Aortic smooth muscle cell (primary cell): ENCODE data around the gene BAD. TPM values are rescaled to one million over a fixed set of nuclear protein-coding genes. Genes with fewer than 3 reads are reported as not detected.

Source experiments
- total RNA-seq: library from RNA; depleted of rRNA; stranded (reverse); fragments of >200 nt; gene quantifications from 2 replicates; pipeline ENCODE4 v1.2.3, GENCODE V29; 2014

Gene BAD
- total RNA-seq, result 65.1 and 72.4 TPM in 2 replicates

GRCh38 chr11:64284048-64284961, at the start of gene BAD:
Gene BAD (minus strand): TSS chr11:64284665. CDS start chr11:64284368, 297 bp downstream.

GRCh38 chr11:64317961-64318765, 33.7 kb upstream of the BAD start, which contains the start of gene PRDX5:
Gene PRDX5 (plus strand): TSS chr11:64318121. CDS start chr11:64318216, 95 bp downstream.

GRCh38 chr11:64317325-64317960, 33.0 kb upstream of the BAD start, which contains the start of gene TRMT112:
Gene TRMT112 (minus strand): TSS chr11:64317559. CDS start chr11:64317526, 33 bp downstream.

GRCh38 chr11:64305075-64305690, 20.7 kb upstream of the BAD start, which contains the start of gene ESRRA:
Gene ESRRA (plus strand): TSS chr11:64305524. CDS start chr11:64307180, 1,656 bp downstream.

GRCh38 chr11:64299847-64300648, 15.6 kb upstream of the BAD start, which contains the start of gene CATSPERZ:
Gene CATSPERZ (plus strand): TSS chr11:64300358. CDS start chr11:64300411, 53 bp downstream.

GRCh38 chr11:64291262-64291751, 6.8 kb upstream of the BAD start, which contains the start of gene KCNK4:
Gene KCNK4 (plus strand): TSS chr11:64291302. CDS start chr11:64293019, 1,717 bp downstream.

GRCh38 chr11:64284962-64285884, 758 bp upstream of the BAD start, which contains the start of gene GPR137:
Gene GPR137 (plus strand): TSS chr11:64285848. CDS start chr11:64286525, 677 bp downstream.

GRCh38 chr11:64251016-64251752, 33.3 kb downstream of the BAD start, which contains the start of gene PLCB3:
Gene PLCB3 (plus strand): TSS chr11:64251530. CDS start chr11:64251650, 120 bp downstream.

GRCh38 chr11:64246871-64247728, 37.4 kb downstream of the BAD start, which contains the start of gene PPP1R14B:
Gene PPP1R14B (minus strand): TSS chr11:64246943. CDS start chr11:64246673, 270 bp downstream.

GRCh38 chr11:64240435-64241240, 43.8 kb downstream of the BAD start, which contains the start of gene FKBP2:
Gene FKBP2 (plus strand): TSS chr11:64241095. CDS start chr11:64242388, 1,293 bp downstream.

GRCh38 chr11:64233913-64234586, 50.4 kb downstream of the BAD start, which contains the start of gene VEGFB:
Gene VEGFB (plus strand): TSS chr11:64234584. CDS start chr11:64234834, 250 bp downstream.

GRCh38 chr11:64230171-64230984, 54.1 kb downstream of the BAD start, which contains the start of gene DNAJC4:
Gene DNAJC4 (plus strand): TSS chr11:64230548. CDS start chr11:64230855, 307 bp downstream.

GRCh38 chr11:64225608-64226506, 58.6 kb downstream of the BAD start, which contains the start of the genes NUDT22 and TRPT1:
Gene NUDT22 (plus strand): TSS chr11:64226274. CDS start chr11:64226653, 379 bp downstream.
Gene TRPT1 (minus strand): TSS chr11:64226186. CDS start chr11:64225860, 326 bp downstream.

